Stimulated activated memory B cell treated with anti-CD40 and anti-IgM and Interleukin-4, amounts not matched to agents 10 μg/mL and 1 μg/mL and 100 μg/mL, for 72 hours (primary cell): Measurements from ENCODE around the gene EPN1.
A peak's percentile ranks its signal among the peaks of the same experiment; 100 is the strongest.

Experiments
- ATAC-seq: fragments of 150-1000 bp; cut with Tn5 transposase; 2 replicates; pipeline ENCODE4 v1.10.0; 2021
- H3K27ac Mint-ChIP-seq: one replicate; pipeline ENCODE4 v1.8.0; 2022; ENCODE audit warnings: mild to moderate bottlenecking, mixed read lengths
- H3K27me3 Mint-ChIP-seq: one replicate; pipeline ENCODE4 v1.8.0; 2022; ENCODE audit warnings: mixed read lengths
- H3K36me3 Mint-ChIP-seq: one replicate; pipeline ENCODE4 v1.8.0; 2022; ENCODE audit warnings: mixed read lengths
- H3K4me1 Mint-ChIP-seq: one replicate; pipeline ENCODE4 v1.8.0; 2022; ENCODE audit warnings: mixed read lengths
- H3K4me3 Mint-ChIP-seq: one replicate; pipeline ENCODE4 v1.8.0; 2022; ENCODE audit warnings: mild to moderate bottlenecking, moderate library complexity, mixed read lengths
- H3K9me3 Mint-ChIP-seq: one replicate; pipeline ENCODE4 v1.8.0; 2022; ENCODE audit warnings: mixed read lengths

Gene EPN1

GRCh38 chr19:55643003-55643886, 31.8 kb upstream of the EPN1 start, which contains the start of gene ZNF581:
Gene ZNF581 (plus strand): TSS chr19:55643649. CDS start chr19:55644572, 923 bp downstream.
- ATAC-seq, result peak; percentile 65
- Mint-ChIP-seq H3K36me3 (peaks cover 37% of the 10 kb centered on the region), H3K4me3 (peak within 1 kb of the TSS; percentile 88), H3K9me3 (no peaks in the 10 kb centered on the region), H3K27me3 (no peaks in the 10 kb centered on the region), H3K4me1 (peaks cover 58% of the 10 kb centered on the region), H3K27ac (peak within 1 kb of the TSS; percentile 98)

- peaks cover 38% of the 10 kb centered on the region for H3K36me3 Mint-ChIP-seq
- no peaks in the 10 kb centered on the region for H3K9me3 Mint-ChIP-seq
- peaks cover 62% of the 10 kb centered on the region for H3K4me1 Mint-ChIP-seq
- peak overlapping the region; percentile 88 for H3K4me3 Mint-ChIP-seq
- ATAC-seq, result no peak
- peak overlapping the region; percentile 98 for H3K27ac Mint-ChIP-seq
- H3K27me3 Mint-ChIP-seq, result no peaks in the 10 kb centered on the region
These were observed 31.2 kb upstream of the EPN1 start for GRCh38 chr19:55643887-55644176.

- H3K27ac Mint-ChIP-seq, result peak overlapping the region; percentile 98
- H3K9me3 Mint-ChIP-seq, result no peaks in the 10 kb centered on the region
- H3K4me1 Mint-ChIP-seq, result peaks cover 67% of the 10 kb centered on the region
- ATAC-seq, result no peak
- peaks cover 38% of the 10 kb centered on the region for H3K36me3 Mint-ChIP-seq
- H3K27me3 Mint-ChIP-seq, result no peaks in the 10 kb centered on the region
- peak overlapping the region; percentile 88 for H3K4me3 Mint-ChIP-seq
These were observed 30.7 kb upstream of the EPN1 start for GRCh38 chr19:55644191-55644833.

GRCh38 chr19:55644842-55645511, 30.0 kb upstream of the EPN1 start:
- Mint-ChIP-seq H3K36me3 (peaks cover 44% of the 10 kb centered on the region), H3K4me1 (peaks cover 73% of the 10 kb centered on the region)

GRCh38 chr19:55645512-55645881, 29.5 kb upstream of the EPN1 start:
- Mint-ChIP-seq H3K9me3 (no peaks in the 10 kb centered on the region), H3K27ac (peak overlapping the region; percentile 98), H3K4me1 (peaks cover 73% of the 10 kb centered on the region), H3K27me3 (no peaks in the 10 kb centered on the region), H3K4me3 (peak overlapping the region; percentile 88), H3K36me3 (peaks cover 49% of the 10 kb centered on the region)
- ATAC-seq, result no peak

More at GRCh38 chr19:55644842-55645511, 30.0 kb upstream of the EPN1 start:
- Mint-ChIP-seq H3K4me3 (peak overlapping the region; percentile 88), H3K9me3 (no peaks in the 10 kb centered on the region), H3K27me3 (no peaks in the 10 kb centered on the region), H3K27ac (peak overlapping the region; percentile 98)
- ATAC-seq, result no peak

- Mint-ChIP-seq H3K27ac (peak overlapping the region; percentile 97), H3K9me3 (no peaks in the 10 kb centered on the region), H3K4me3 (peak overlapping the region; percentile 96), H3K4me1 (peaks cover 73% of the 10 kb centered on the region), H3K27me3 (no peaks in the 10 kb centered on the region), H3K36me3 (peaks cover 63% of the 10 kb centered on the region)
- ATAC-seq, result peak; percentile 9
These were observed 27.9 kb upstream of the EPN1 start for GRCh38 chr19:55646889-55647731.

- Mint-ChIP-seq H3K4me3 (peak within 1 kb of the TSS; percentile 96), H3K9me3 (no peaks in the 10 kb centered on the region), H3K4me1 (peaks cover 72% of the 10 kb centered on the region), H3K36me3 (peaks cover 65% of the 10 kb centered on the region), H3K27ac (peak within 1 kb of the TSS; percentile 97), H3K27me3 (no peaks in the 10 kb centered on the region)
- peak; percentile 48 for ATAC-seq
These were observed 27.1 kb upstream of the EPN1 start, which contains the start of gene CCDC106 for GRCh38 chr19:55647732-55648584. Gene CCDC106 (plus strand): TSS chr19:55648212. CDS start chr19:55649047, 835 bp downstream.

GRCh38 chr19:55648585-55649267, 26.3 kb upstream of the EPN1 start:
- H3K4me3 Mint-ChIP-seq, result peak overlapping the region; percentile 95
- H3K4me1 Mint-ChIP-seq, result peaks cover 64% of the 10 kb centered on the region
- H3K36me3 Mint-ChIP-seq, result peaks cover 61% of the 10 kb centered on the region
- ATAC-seq, result no peak
- peak overlapping the region; percentile 97 for H3K27ac Mint-ChIP-seq
- H3K27me3 Mint-ChIP-seq, result no peaks in the 10 kb centered on the region
- H3K9me3 Mint-ChIP-seq, result no peaks in the 10 kb centered on the region

- peaks cover 57% of the 10 kb centered on the region for H3K4me1 Mint-ChIP-seq
- no peaks in the 10 kb centered on the region for H3K27me3 Mint-ChIP-seq
- H3K9me3 Mint-ChIP-seq, result no peaks in the 10 kb centered on the region
- no peak for ATAC-seq
- H3K27ac Mint-ChIP-seq, result peak overlapping the region; percentile 97
- H3K4me3 Mint-ChIP-seq, result peak overlapping the region; percentile 95
- peaks cover 59% of the 10 kb centered on the region for H3K36me3 Mint-ChIP-seq
These were observed 25.5 kb upstream of the EPN1 start for GRCh38 chr19:55649268-55650125.

- peaks cover 51% of the 10 kb centered on the region for H3K4me1 Mint-ChIP-seq
- no peak for ATAC-seq
- H3K27ac Mint-ChIP-seq, result peak overlapping the region; percentile 97
- peak overlapping the region; percentile 95 for H3K4me3 Mint-ChIP-seq
- peaks cover 54% of the 10 kb centered on the region for H3K36me3 Mint-ChIP-seq
- H3K9me3 Mint-ChIP-seq, result no peaks in the 10 kb centered on the region
- H3K27me3 Mint-ChIP-seq, result no peaks in the 10 kb centered on the region
These were observed 24.9 kb upstream of the EPN1 start for GRCh38 chr19:55650126-55650557.

GRCh38 chr19:55650602-55651230, 24.3 kb upstream of the EPN1 start:
- H3K9me3 Mint-ChIP-seq, result no peaks in the 10 kb centered on the region
- peaks cover 47% of the 10 kb centered on the region for H3K4me1 Mint-ChIP-seq
- H3K4me3 Mint-ChIP-seq, result peak overlapping the region; percentile 95
- H3K36me3 Mint-ChIP-seq, result peaks cover 54% of the 10 kb centered on the region
- ATAC-seq, result no peak
- H3K27ac Mint-ChIP-seq, result peak overlapping the region; percentile 97
- no peaks in the 10 kb centered on the region for H3K27me3 Mint-ChIP-seq

- Mint-ChIP-seq H3K27me3 (no peaks in the 10 kb centered on the region), H3K4me1 (peaks cover 53% of the 10 kb centered on the region), H3K4me3 (peak overlapping the region; percentile 95), H3K36me3 (peaks cover 55% of the 10 kb centered on the region), H3K27ac (peak overlapping the region; percentile 97), H3K9me3 (no peaks in the 10 kb centered on the region)
- no peak for ATAC-seq
These were observed 23.8 kb upstream of the EPN1 start for GRCh38 chr19:55651236-55651635.
